Activated CD4-positive, alpha-beta memory T cell treated with anti-CD3 and anti-CD28 coated beads for 36 hours (primary cell): ENCODE measurements around the gene LCN12. TPM values are rescaled to one million over a fixed set of nuclear protein-coding genes. Genes with fewer than 3 reads are reported as not detected.

Source experiments
- CTCF ChIA-PET: fragments of 350-600 bp; sonication (Branson Sonifier 250); formaldehyde crosslinking; loops from one replicate; lab custom pipeline; 2021; ENCODE audit warnings: antibody characterized with exemption, inconsistent platforms; lab: Charles Lee
- POLR2A ChIA-PET: fragments of 350-600 bp; sonication (Branson Sonifier 250); formaldehyde crosslinking; loops from one replicate; lab custom pipeline; 2021; ENCODE audit warnings: antibody characterized with exemption; lab: Charles Lee
- DNase-seq: peaks from one replicate; pipeline ENCODE4 v3.0.0-alpha.2; 2020
- H3K27ac Mint-ChIP-seq: one replicate; pipeline ENCODE4 v1.8.0; 2021; ENCODE audit warnings: mixed read lengths
- H3K27me3 Mint-ChIP-seq: one replicate; pipeline ENCODE4 v1.8.0; 2021; ENCODE audit warnings: mixed read lengths
- H3K36me3 Mint-ChIP-seq: one replicate; pipeline ENCODE4 v1.8.0; 2021; ENCODE audit warnings: mixed read lengths
- H3K4me1 Mint-ChIP-seq: one replicate; pipeline ENCODE4 v1.8.0; 2021; ENCODE audit warnings: low read depth, mixed read lengths
- H3K4me3 Mint-ChIP-seq: one replicate; pipeline ENCODE4 v1.8.0; 2021; ENCODE audit warnings: mild to moderate bottlenecking, mixed read lengths
- H3K9me3 Mint-ChIP-seq: one replicate; pipeline ENCODE4 v1.8.0; 2021; ENCODE audit warnings: mixed read lengths
- intact Hi-C: fragments of 100-400 bp; cut with micrococcal nuclease; formaldehyde crosslinking; loops from one replicate; pipeline ENCODE4 v1.15.1; 2023
- total RNA-seq, 2 experiments: library from RNA; stranded (reverse); gene quantifications; one replicate each; pipeline ENCODE4 v1.2.3, GENCODE V29; 2021

LCN12 gene
- total RNA-seq, 2 experiments from 2014 or later = 1.6 to 2.1 TPM

DNA sequence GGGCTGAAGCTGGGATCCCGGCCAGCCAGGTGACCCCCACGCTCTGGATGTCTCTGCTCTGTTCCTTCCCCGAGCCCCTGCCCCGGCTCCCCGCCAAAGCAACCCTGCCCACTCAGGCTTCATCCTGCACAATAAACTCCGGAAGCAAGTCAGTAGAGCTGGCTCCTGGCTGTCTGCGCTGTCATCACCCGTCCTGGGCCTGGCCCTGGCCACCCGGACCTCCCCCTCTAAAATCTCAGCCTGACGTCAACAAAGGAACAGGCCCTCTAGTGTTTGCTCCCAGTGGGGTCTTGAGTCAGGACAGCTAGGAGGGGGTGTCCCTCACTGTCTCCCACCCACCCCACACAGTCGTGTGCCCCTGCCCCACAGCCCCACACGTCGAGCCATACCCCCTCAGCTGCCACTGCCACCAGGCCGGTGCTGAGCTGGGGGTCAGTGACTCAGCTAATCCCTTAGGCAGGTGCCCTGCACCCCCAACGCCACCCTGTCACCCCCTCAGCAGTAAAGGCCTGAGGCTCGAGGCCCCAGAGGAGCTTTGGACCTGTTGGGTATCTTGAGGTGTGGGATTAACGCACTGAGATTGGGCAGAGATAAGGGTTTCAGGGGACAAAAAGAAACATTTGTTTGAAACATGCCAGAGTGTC, 29.6 kb downstream of the LCN12 start:
- DNase-seq = no peak
- POLR2A ChIA-PET = no interaction called here
- H3K27ac Mint-ChIP-seq = no peak overlapping the region
- CTCF ChIA-PET = no interaction called here
- no peak overlapping the region for H3K4me3 Mint-ChIP-seq
- H3K4me1 Mint-ChIP-seq = peaks cover 2% of the 10 kb centered on the region
- no peaks in the 10 kb centered on the region for H3K36me3 Mint-ChIP-seq
- no peaks in the 10 kb centered on the region for H3K9me3 Mint-ChIP-seq
- intact Hi-C loops = no loop called here
- H3K27me3 Mint-ChIP-seq = peaks cover 11% of the 10 kb centered on the region

DNA sequence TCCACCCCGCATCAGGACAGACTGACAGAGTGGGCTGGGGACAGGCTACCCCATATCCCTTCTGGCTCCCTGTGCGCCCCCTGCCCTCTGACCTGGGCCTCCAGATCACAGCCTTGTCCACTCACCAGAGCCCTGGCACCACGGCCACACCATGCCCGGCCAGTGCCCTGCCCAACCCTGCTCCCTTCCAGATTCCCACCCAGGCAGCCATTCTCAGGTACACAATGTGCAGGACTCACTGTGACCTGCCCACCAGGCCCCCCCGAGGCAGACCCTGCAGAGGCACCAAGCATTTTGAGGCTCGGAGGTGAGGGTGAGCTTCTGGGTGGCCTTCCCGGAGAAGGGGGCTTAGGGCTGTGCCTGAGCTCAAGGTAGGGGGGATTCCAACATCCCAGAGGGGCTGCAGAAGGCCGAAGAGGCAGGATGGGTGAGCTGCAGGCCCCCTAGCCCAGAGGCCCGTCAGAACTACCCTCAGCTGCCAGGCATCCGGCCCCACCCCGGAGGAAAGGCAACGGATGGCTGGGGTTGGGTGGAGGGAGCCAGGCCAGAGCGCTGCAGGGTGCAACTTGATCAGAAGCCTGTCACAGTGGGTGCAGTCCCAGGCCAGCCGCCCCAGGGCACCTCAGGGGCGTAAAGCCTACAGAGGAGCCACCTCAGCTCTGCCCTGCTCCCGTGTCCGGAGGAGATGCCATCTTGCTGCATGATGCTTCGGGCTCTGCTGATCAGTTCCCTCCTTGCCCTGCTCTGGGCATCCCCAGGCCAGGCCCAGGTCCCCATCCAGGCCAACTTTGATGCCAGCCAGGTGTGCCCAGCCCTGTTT, 30.4 kb downstream of the LCN12 start, which contains the start of gene LCNL1:
LCNL1 (plus strand) TSS at position 762 of the 820 bp plus-strand sequence. CDS start 594 bp downstream, outside the sequence.
- POLR2A ChIA-PET = no interaction called here

DNA sequence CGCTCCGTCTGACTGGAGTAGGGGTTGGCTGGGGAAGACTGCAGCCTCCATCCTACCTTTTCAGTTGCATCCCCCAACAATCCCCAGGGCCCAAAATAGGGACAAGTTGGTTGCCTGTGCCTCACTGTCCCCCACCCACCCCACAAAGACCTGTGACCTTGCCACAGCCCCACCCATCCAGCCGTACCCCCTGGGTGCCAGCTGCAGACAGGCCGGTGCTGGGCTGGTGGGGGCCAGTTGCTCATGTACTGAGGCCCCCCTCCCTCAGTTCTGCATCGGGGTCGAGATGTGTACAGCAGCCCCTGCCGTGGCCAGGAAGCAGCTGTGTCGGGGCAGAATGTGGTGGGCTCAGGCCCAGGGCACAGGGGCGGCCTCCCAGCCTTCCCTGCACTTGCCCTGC, 31.1 kb downstream of the LCN12 start:
- no peaks in the 10 kb centered on the region for H3K9me3 Mint-ChIP-seq
- DNase-seq = no peak
- ChIA-PET POLR2A (no interaction called here), CTCF (no interaction called here)
- H3K4me3 Mint-ChIP-seq = no peak overlapping the region
- no peaks in the 10 kb centered on the region for H3K36me3 Mint-ChIP-seq
- H3K27ac Mint-ChIP-seq = peak overlapping the region; percentile 18
- peaks cover 15% of the 10 kb centered on the region for H3K27me3 Mint-ChIP-seq
- H3K4me1 Mint-ChIP-seq = peaks cover 2% of the 10 kb centered on the region
- intact Hi-C loops = no loop called here

More for the DNA sequence above, 30.4 kb downstream of the LCN12 start, which contains the start of gene LCNL1:
- Mint-ChIP-seq H3K4me1 (peaks cover 2% of the 10 kb centered on the region), H3K27ac (peak within 1 kb of the TSS; percentile 18), H3K27me3 (peaks cover 11% of the 10 kb centered on the region), H3K36me3 (no peaks in the 10 kb centered on the region), H3K4me3 (no peak within 1 kb of the TSS), H3K9me3 (no peaks in the 10 kb centered on the region)
- intact Hi-C loops = no loop called here
- CTCF ChIA-PET = no interaction called here
- no peak for DNase-seq

GRCh38 chr9:136983656-136984314, 31.7 kb downstream of the LCN12 start:
- no peaks in the 10 kb centered on the region for H3K9me3 Mint-ChIP-seq
- peaks cover 15% of the 10 kb centered on the region for H3K27me3 Mint-ChIP-seq
- POLR2A ChIA-PET = no interaction called here
- DNase-seq = no peak
- H3K27ac Mint-ChIP-seq = no peak overlapping the region
- H3K36me3 Mint-ChIP-seq = no peaks in the 10 kb centered on the region
- intact Hi-C loops = no loop called here
- CTCF ChIA-PET = no interaction called here
- H3K4me1 Mint-ChIP-seq = peaks cover 2% of the 10 kb centered on the region
- H3K4me3 Mint-ChIP-seq = no peak overlapping the region

DNA sequence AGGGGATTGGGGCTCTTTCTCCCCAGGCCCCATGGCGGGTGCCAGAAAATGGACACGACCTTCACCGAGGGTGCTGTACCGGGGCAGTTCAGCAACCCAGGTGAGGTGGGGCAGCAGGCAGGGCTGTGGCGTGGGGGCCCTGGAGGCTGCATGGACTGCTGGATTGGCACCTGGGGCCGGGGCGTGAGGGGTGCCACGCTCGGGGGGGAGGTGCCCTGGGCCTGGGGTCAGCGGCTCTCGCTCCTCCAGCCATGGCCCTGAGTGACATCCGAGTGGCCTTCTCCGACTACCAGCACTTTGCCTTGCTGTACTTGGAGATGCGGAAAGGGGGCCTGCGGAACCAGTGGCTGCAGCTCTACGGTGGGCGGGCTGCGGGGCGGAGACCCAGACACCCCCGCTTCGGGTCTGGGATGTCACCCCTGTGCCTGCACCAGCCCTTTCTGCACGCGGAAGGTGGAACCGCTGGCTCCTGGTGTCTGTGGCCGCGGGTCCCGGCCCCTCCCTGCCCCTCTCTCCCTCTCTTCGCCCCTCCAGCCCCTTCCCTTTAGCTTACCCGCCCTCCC, 32.5 kb downstream of the LCN12 start:
- intact Hi-C loops = no loop called here
- no peak overlapping the region for H3K4me3 Mint-ChIP-seq
- H3K27me3 Mint-ChIP-seq = peaks cover 15% of the 10 kb centered on the region
- H3K36me3 Mint-ChIP-seq = no peaks in the 10 kb centered on the region
- ChIA-PET CTCF (no interaction called here), POLR2A (no interaction called here)
- H3K27ac Mint-ChIP-seq = no peak overlapping the region
- DNase-seq = no peak
- peaks cover 2% of the 10 kb centered on the region for H3K4me1 Mint-ChIP-seq
- no peaks in the 10 kb centered on the region for H3K9me3 Mint-ChIP-seq

DNA sequence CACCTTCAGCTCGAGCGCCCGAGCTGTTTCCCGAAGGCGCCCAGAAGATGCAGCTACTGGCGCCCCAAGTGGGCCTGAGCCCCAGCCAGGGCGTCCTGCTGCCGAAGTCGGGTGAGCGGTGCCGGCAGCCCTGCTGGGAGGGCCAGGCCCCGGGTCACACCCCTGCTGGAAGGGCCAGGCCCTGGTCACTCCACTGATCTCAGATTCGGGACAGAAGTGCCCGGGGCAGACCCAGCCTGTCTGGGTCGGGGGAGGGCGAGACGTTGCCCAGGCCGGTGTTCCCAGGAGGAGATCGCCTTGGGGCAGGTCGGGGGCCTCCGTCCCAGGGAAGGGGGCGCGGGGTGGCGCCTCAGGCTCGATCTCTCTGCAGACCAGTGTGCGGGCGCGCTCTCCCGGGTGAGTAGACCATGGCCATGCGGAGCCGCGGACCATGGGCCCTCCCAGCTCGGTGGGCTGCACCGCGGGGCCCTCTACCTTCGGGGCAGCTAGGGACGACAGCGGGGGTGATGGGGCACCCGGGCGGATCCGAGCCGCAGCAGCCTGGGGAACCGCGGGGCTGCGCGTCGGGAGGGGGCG, 33.0 kb downstream of the LCN12 start:
- H3K36me3 Mint-ChIP-seq = no peaks in the 10 kb centered on the region
- H3K27me3 Mint-ChIP-seq = peaks cover 15% of the 10 kb centered on the region
- H3K27ac Mint-ChIP-seq = no peak overlapping the region
- intact Hi-C loops = no loop called here
- DNase-seq = no peak
- no peak overlapping the region for H3K4me3 Mint-ChIP-seq
- CTCF ChIA-PET = no interaction called here
- POLR2A ChIA-PET = no interaction called here
- H3K9me3 Mint-ChIP-seq = no peaks in the 10 kb centered on the region
- peaks cover 2% of the 10 kb centered on the region for H3K4me1 Mint-ChIP-seq

- Mint-ChIP-seq H3K27ac (no peak overlapping the region), H3K36me3 (no peaks in the 10 kb centered on the region), H3K4me3 (no peak overlapping the region), H3K9me3 (no peaks in the 10 kb centered on the region), H3K27me3 (peaks cover 14% of the 10 kb centered on the region), H3K4me1 (peaks cover 2% of the 10 kb centered on the region)
- POLR2A ChIA-PET = interaction anchor here (0.8 kb wide), 1 partner anchor 85 kb away, joined by 3 read pairs; the partner anchor contains the start of gene SAPCD2
- CTCF ChIA-PET = interaction anchor here (1.2 kb wide), 1 partner anchor 49 kb away, joined by 4 read pairs; no protein-coding TSS in a partner anchor
- intact Hi-C loops = no loop called here
- no peak for DNase-seq
Measured at GRCh38 chr9:136985853-136986252, 33.8 kb downstream of the LCN12 start.

DNA sequence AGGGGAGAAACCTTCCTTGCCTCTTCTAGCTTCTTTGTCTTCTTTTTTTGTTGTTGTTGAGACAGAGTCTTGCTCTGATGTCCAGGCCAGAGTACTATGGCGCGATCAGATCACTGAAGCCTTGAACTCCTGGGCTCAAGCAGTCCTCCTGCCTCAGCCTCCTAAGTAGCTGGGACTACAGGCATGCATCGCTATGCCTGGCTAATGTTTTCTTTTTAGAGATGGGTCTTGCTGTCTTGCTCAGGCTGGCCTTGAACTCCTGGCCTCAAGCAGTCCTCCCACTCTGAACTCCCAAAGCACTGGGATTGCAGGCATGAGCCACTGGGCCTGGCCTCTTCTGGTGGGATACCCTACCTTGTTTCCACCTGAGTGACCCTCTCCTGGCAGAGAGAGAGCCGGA, 36.8 kb downstream of the LCN12 start:
- no peak overlapping the region for H3K4me3 Mint-ChIP-seq
- POLR2A ChIA-PET = interaction anchor here (0.6 kb wide), 2 partner anchors 10 to 209 kb away, joined by 3 to 4 read pairs; no protein-coding TSS in a partner anchor
- CTCF ChIA-PET = interaction anchor here (0.7 to 2.6 kb wide), 2 partner anchors 13 to 40 kb away, joined by 3 to 13 read pairs; no protein-coding TSS in a partner anchor
- peaks cover 7% of the 10 kb centered on the region for H3K36me3 Mint-ChIP-seq
- no peak overlapping the region for H3K27ac Mint-ChIP-seq
- peaks cover 8% of the 10 kb centered on the region for H3K4me1 Mint-ChIP-seq
- no peaks in the 10 kb centered on the region for H3K9me3 Mint-ChIP-seq
- intact Hi-C loops = no loop called here
- H3K27me3 Mint-ChIP-seq = peaks cover 11% of the 10 kb centered on the region
- no peak for DNase-seq

GRCh38 chr9:136990242-136990911, 38.3 kb downstream of the LCN12 start:
- Mint-ChIP-seq H3K27me3 (peaks cover 8% of the 10 kb centered on the region), H3K36me3 (peaks cover 10% of the 10 kb centered on the region), H3K9me3 (no peaks in the 10 kb centered on the region), H3K4me3 (peak overlapping the region; percentile 14), H3K4me1 (peaks cover 9% of the 10 kb centered on the region), H3K27ac (peak overlapping the region; percentile 8)
- ChIA-PET POLR2A (interaction anchor here (3.1 kb wide), 1 partner anchor 45 kb away, joined by 12 read pairs; no protein-coding TSS in a partner anchor), CTCF (no interaction called here)
- DNase-seq = no peak
- intact Hi-C loops = loop anchor here (5.0 kb wide), 2 partner anchors 43 to 203 kb away; partner anchors contain the start of gene C8G

DNA sequence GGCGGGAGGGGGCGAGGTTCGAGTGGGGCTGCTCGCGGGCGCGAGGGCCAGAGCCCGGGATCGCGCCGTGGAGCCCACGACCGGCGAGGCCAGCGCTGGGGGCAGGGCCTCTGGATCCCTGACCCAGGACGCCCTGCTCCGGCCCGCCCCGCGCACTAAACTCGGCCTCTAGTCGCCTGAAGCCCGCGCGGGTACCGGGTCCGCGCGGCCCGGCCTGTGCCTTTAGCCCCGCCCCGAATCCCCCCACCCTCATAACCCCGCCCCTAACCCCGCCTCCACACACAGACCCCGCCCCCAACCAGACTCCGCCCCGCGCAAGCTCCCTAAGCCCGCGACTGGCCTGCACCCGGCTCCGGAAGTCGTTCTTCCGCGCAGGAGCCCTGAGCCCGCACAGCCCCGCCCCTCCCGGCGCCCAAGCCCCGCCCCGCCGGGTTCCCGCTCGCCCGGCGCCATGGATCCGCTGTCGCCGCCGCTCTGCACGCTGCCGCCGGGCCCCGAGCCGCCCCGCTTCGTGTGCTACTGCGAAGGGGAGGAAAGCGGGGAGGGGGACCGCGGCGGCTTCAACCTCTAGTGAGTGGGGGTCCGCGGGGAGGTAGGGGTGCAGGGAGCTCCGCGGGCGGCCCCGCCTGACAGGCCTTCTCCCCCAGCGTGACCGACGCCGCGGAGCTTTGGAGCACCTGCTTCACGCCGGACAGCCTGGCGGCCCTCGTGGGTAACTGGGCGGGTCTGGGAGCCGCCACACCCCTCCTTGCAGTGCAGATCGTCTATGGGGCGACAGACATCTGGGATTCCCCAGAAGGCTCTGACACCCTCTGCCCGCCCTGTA, 40.1 kb downstream of the LCN12 start, which contains the start of gene PAXX:
PAXX (plus strand) TSS at position 430 of the 826 bp plus-strand sequence; CDS start at position 452, 22 bp downstream.
- Mint-ChIP-seq H3K27me3 (peaks cover 4% of the 10 kb centered on the region), H3K9me3 (no peaks in the 10 kb centered on the region), H3K4me3 (peak within 1 kb of the TSS; percentile 82), H3K27ac (peak within 1 kb of the TSS; percentile 79), H3K4me1 (peaks cover 18% of the 10 kb centered on the region), H3K36me3 (peaks cover 10% of the 10 kb centered on the region)
- intact Hi-C loops = loop anchor here (1.0 to 5.0 kb wide), 3 partner anchors 14 to 205 kb away; partner anchors contain the start of gene C8G
- DNase-seq = peak; percentile 96
- CTCF ChIA-PET = interaction anchor here (1.0 to 2.5 kb wide), 10 partner anchors 9 to 150 kb away, joined by 3 to 24 read pairs (median 5); partner anchors contain the start of genes ABCA2, AJM1, C8G and FBXW5
- POLR2A ChIA-PET = interaction anchor here (0.9 to 3.1 kb wide), 6 partner anchors 14 to 264 kb away, joined by 3 to 12 read pairs (median 3); no protein-coding TSS in a partner anchor
